NT2/D1 (cell line): ENCODE measurements around the gene AADACL3.
"Not testable (repeated sequence)": the region's sequence is repeated elsewhere in the genome, so short reads cannot be mapped to it uniquely, and the experiment has no call there.

Experiments used
- DNase-seq: peaks from one replicate; pipeline ENCODE4 v3.0.0-alpha.2; 2011; ENCODE audit warnings: low read depth, low spot score
- H3K27me3 ChIP-seq: 2 replicates; pipeline ENCODE4 v1.6.0; 2011; ENCODE audit warnings: mild to moderate bottlenecking; ENCODE audit not compliant: insufficient read length, insufficient read depth
- H3K36me3 ChIP-seq: 2 replicates; pipeline ENCODE4 v1.6.1; 2011; ENCODE audit warnings: mild to moderate bottlenecking, low read length, mixed read lengths; ENCODE audit not compliant: insufficient read depth, insufficient read length
- H3K4me1 ChIP-seq: 2 replicates; pipeline ENCODE4 v1.5.1; 2011; ENCODE audit not compliant: insufficient read depth, insufficient read length
- H3K4me3 ChIP-seq: 2 replicates; pipeline ENCODE4 v1.5.1; 2011; ENCODE audit warnings: low read depth; ENCODE audit not compliant: insufficient read length
- H3K9ac ChIP-seq: 2 replicates; pipeline ENCODE4 v1.6.0; 2011; ENCODE audit warnings: low read depth; ENCODE audit not compliant: insufficient read length
- H3K9me3 ChIP-seq: 2 replicates; pipeline ENCODE4 v1.5.1; 2011; ENCODE audit warnings: mild to moderate bottlenecking, low read length; ENCODE audit not compliant: insufficient read depth
- SUZ12 ChIP-seq: IDR thresholded peaks from 2 replicates; pipeline ENCODE4 v1.6.1; 2011; ENCODE audit not compliant: insufficient read length, insufficient read depth; ENCODE audit errors: extremely low read depth
- YY1 ChIP-seq: IDR thresholded peaks from 2 replicates; pipeline ENCODE4 v1.6.1; 2011; ENCODE audit not compliant: insufficient read length, insufficient read depth
- ZNF274 ChIP-seq: IDR thresholded peaks from 2 replicates; pipeline ENCODE4 v1.6.1; 2011; ENCODE audit warnings: mild to moderate bottlenecking, low read depth, low read length

AADACL3 gene

GRCh38 chr1:12715896-12716437 lies at the start of gene AADACL3:
TSS of gene AADACL3 (plus strand) at chr1:12716110. CDS start at chr1:12716177, 67 bp downstream.
- no peak within 1 kb of the TSS for H3K4me3 ChIP-seq
- H3K36me3 ChIP-seq: no peaks in the 10 kb centered on the region
- no peak for DNase-seq
- no peaks in the 10 kb centered on the region for H3K9me3 ChIP-seq
- H3K9ac ChIP-seq: no peak within 1 kb of the TSS
- H3K4me1 ChIP-seq: peaks cover 4% of the 10 kb centered on the region
- TF ChIP-seq ZNF274 (no peak), YY1 (no peak), SUZ12 (no peak)
- H3K27me3 ChIP-seq: no peaks in the 10 kb centered on the region

GRCh38 chr1:12666141-12666735 lies 49.7 kb upstream of the AADACL3 start:
- Histone ChIP-seq H3K9me3 (peaks cover 21% of the 10 kb centered on the region; the same call in 1 of the 2 replicates), H3K4me1 (no peaks in the 10 kb centered on the region), H3K27me3 (no peaks in the 10 kb centered on the region), H3K36me3 (no peaks in the 10 kb centered on the region), H3K4me3 (no peak overlapping the region), H3K9ac (no peak overlapping the region)
- no peak for TF ChIP-seq SUZ12
- no peak for TF ChIP-seq ZNF274
- no peak for TF ChIP-seq YY1
- DNase-seq: no peak

GRCh38 chr1:12669529-12670068 lies 46.3 kb upstream of the AADACL3 start:
- TF ChIP-seq YY1 (no peak), SUZ12 (no peak)
- Histone ChIP-seq H3K36me3 (no peaks in the 10 kb centered on the region), H3K4me1 (no peaks in the 10 kb centered on the region), H3K9ac (no peak overlapping the region), H3K4me3 (no peak overlapping the region), H3K27me3 (no peaks in the 10 kb centered on the region), H3K9me3 (peaks cover 15% of the 10 kb centered on the region; the same call in 1 of the 2 replicates)
- DNase-seq: no peak

DNA sequence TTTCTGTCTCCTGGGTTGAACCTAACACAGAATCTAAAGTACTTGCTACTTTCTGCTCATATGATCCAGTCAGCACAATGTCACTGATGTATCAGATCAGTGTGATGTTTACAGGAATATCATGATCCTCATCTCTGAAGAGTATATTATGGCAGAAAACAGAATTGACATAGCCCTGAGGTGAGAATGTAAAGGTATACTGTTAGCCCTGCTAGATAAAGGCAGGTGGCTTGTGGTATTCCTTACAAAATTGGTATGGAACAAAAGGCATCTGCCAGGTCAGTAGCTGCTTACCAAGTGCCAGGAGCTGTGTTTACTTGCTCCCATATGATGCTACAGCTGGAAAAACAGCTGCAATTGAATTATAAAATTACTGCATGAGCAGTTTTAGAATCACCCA lies 41.6 kb upstream of the AADACL3 start:
- H3K36me3 ChIP-seq: no peaks in the 10 kb centered on the region
- no peak for DNase-seq
- H3K4me3 ChIP-seq: no peak overlapping the region
- TF ChIP-seq SUZ12 (no peak), YY1 (no peak), ZNF274 (no peak)
- H3K9ac ChIP-seq: no peak overlapping the region
- no peaks in the 10 kb centered on the region for H3K4me1 ChIP-seq
- H3K27me3 ChIP-seq: no peaks in the 10 kb centered on the region
- no peaks in the 10 kb centered on the region for H3K9me3 ChIP-seq

- H3K4me3 ChIP-seq, DNase-seq, H3K36me3 ChIP-seq, H3K9ac ChIP-seq, H3K27me3 ChIP-seq, H3K9me3 ChIP-seq, H3K4me1 ChIP-seq: not testable (repeated sequence)
Observed at GRCh38 chr1:12676122-12676521, 39.8 kb upstream of the AADACL3 start.

DNA sequence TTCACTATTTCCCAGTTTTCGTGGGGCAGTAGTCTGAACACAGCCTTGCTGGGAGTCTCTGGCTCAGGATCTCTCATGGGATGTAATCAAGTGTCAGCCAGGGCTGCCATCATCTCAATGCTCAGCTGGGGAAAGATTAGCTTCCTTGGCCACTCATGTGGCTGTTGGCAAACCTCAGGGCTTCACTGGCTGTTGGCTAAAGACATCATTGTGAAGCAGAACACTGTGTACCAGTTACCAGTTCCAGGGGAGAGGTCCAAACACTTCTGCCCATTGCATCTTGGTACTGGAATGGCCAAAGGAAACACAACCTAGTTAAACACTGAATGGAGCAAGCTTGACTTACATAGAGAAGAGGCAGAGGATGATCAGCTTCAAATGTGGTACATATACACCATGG lies 38.3 kb upstream of the AADACL3 start:
- Histone ChIP-seq H3K4me1 (no peaks in the 10 kb centered on the region), H3K9me3 (no peaks in the 10 kb centered on the region), H3K27me3 (no peaks in the 10 kb centered on the region), H3K9ac (no peak overlapping the region), H3K4me3 (no peak overlapping the region), H3K36me3 (no peaks in the 10 kb centered on the region)
- TF ChIP-seq ZNF274 (no peak), YY1 (no peak), SUZ12 (no peak)
- DNase-seq: no peak

GRCh38 chr1:12678350-12678749 lies 37.6 kb upstream of the AADACL3 start:
- TF ChIP-seq YY1 (no peak), ZNF274 (no peak)
- Histone ChIP-seq H3K4me3 (no peak overlapping the region), H3K36me3 (no peaks in the 10 kb centered on the region), H3K9me3 (no peaks in the 10 kb centered on the region), H3K9ac (no peak overlapping the region), H3K4me1 (no peaks in the 10 kb centered on the region), H3K27me3 (no peaks in the 10 kb centered on the region)
- DNase-seq: no peak

GRCh38 chr1:12678820-12679219 lies 37.1 kb upstream of the AADACL3 start:
- TF ChIP-seq SUZ12 (no peak), YY1 (no peak), ZNF274 (no peak)
- DNase-seq: no peak
- H3K27me3 ChIP-seq: no peaks in the 10 kb centered on the region

More at GRCh38 chr1:12678820-12679219, 37.1 kb upstream of the AADACL3 start:
- H3K36me3 ChIP-seq: no peaks in the 10 kb centered on the region
- H3K9ac ChIP-seq: no peak overlapping the region
- H3K4me1 ChIP-seq: no peaks in the 10 kb centered on the region
- no peak overlapping the region for H3K4me3 ChIP-seq
- H3K9me3 ChIP-seq: no peaks in the 10 kb centered on the region
